K562 (cell line): ENCODE results near the gene RASD1. TPM values are rescaled to one million over a fixed set of nuclear protein-coding genes. Genes with fewer than 3 reads are reported as not detected.

Experiments used
- ATAC-seq: fragments of 200-7000 bp; cut with Tn5 transposase; 3 replicates; pipeline ENCODE4 v1.9.1; 2020; ENCODE audit warnings: moderate library complexity
- BruUV-seq: library from RNA; stranded (reverse); fragments of 400-500 nt; replicated peaks from 2 replicates; lab custom pipeline; 2021; lab: Mats Ljungman, UMichigan
- CTCF ChIA-PET: fragments of 300-600 bp; formaldehyde crosslinking; extraction: SDS; loops from one replicate; lab custom pipeline; 2021; ENCODE audit warnings: low intra/inter-chr PET ratio; lab: Yijun Ruan, JAX
- POLR2A ChIA-PET: fragments of 300-600, 350-650 bp; sonication (Branson Sonifier 250); formaldehyde crosslinking; extraction: SDS; loops from one replicate; lab custom pipeline; 2021; ENCODE audit warnings: antibody characterized with exemption, inconsistent platforms; lab: Yijun Ruan, JAX
- DNase-seq, 4 experiments: peaks; one replicate each; pipeline versions ENCODE4 v3.0.0 to v3.0.0-alpha.2; 2011 to 2018; ENCODE audit warnings: low spot score in 3 of 4, mixed read lengths in 3 of 4; ENCODE audit errors: extremely low read depth in 1 of 4
- FAIRE-seq: peaks from 2 replicates; lab custom pipeline; 2011; peaks lifted over from hg19 to GRCh38; lab: Jason Lieb, UNC
- H2AFZ ChIP-seq: 2 replicates; pipeline ENCODE4 v1.6.0; 2011; ENCODE audit warnings: low read depth, low read length, control low read depth, inconsistent platforms
- H3K27ac ChIP-seq: fragments of 200-600 bp; 3 replicates; pipeline ENCODE4 v1.8.0; 2011; ENCODE audit warnings: low read depth, mild to moderate bottlenecking, control low read depth, inconsistent platforms, low read length, moderate library complexity, mixed read lengths; ENCODE audit errors: extremely low read depth
- H3K27me3 ChIP-seq, 2 experiments: fragments of 300-600 bp in 1 of 2; 2 replicates in 1 of 2; 3 replicates in 1 of 2; pipeline versions ENCODE4 v1.6.0 to v1.8.0; 2011; ENCODE audit warnings: inconsistent platforms in 2 of 2, low read length in 2 of 2, mild to moderate bottlenecking in 1 of 2, mixed read lengths in 1 of 2, moderate library complexity in 1 of 2; ENCODE audit not compliant: control insufficient read depth in 2 of 2, insufficient read depth in 2 of 2
- H3K36me3 ChIP-seq: fragments of 300-600 bp; 3 replicates; pipeline ENCODE4 v1.8.0; 2011; ENCODE audit warnings: mild to moderate bottlenecking, low read length, inconsistent platforms; ENCODE audit not compliant: control insufficient read depth, insufficient read depth
- H3K4me1 ChIP-seq, 2 experiments: fragments of 200-600 bp in 1 of 2; replicated peaks in 1 of 2; 2 replicates in 1 of 2; 3 replicates in 1 of 2; pipeline versions ENCODE4 v1.5.1 to v1.8.0; 2011; ENCODE audit warnings: inconsistent platforms in 2 of 2, low read length in 2 of 2, mild to moderate bottlenecking in 1 of 2, mixed read lengths in 1 of 2, moderate library complexity in 1 of 2; ENCODE audit not compliant: control insufficient read depth in 2 of 2, insufficient read depth in 2 of 2
- H3K4me2 ChIP-seq: 2 replicates; pipeline ENCODE4 v1.6.1; 2011; ENCODE audit warnings: low read length, control low read depth, inconsistent platforms, mixed read lengths; ENCODE audit not compliant: insufficient read depth
- H3K4me3 ChIP-seq: fragments of 200-600 bp; sonication (generic), shearing (Covaris generic); 2 replicates; pipeline ENCODE4 v1.5.1; 2016; ENCODE audit warnings: control low read depth, inconsistent platforms
- H3K79me2 ChIP-seq: fragments of 200-600 bp; 3 replicates; pipeline ENCODE4 v1.8.0; 2011; ENCODE audit warnings: low read length, inconsistent platforms; ENCODE audit not compliant: control insufficient read depth, insufficient read depth
- H3K9ac ChIP-seq, 2 experiments: 2 replicates each; pipeline versions ENCODE4 v1.6.0 to v1.6.1; 2011; ENCODE audit warnings: low read depth in 2 of 2, low read length in 2 of 2, control low read depth in 1 of 2, inconsistent platforms in 1 of 2, mild to moderate bottlenecking in 1 of 2, mixed read lengths in 1 of 2; ENCODE audit not compliant: insufficient read depth in 1 of 2
- H3K9me1 ChIP-seq: one replicate; pipeline ENCODE4 v1.6.0; 2011; ENCODE audit warnings: inconsistent platforms, mild to moderate bottlenecking, low read length, moderate library complexity; ENCODE audit not compliant: control insufficient read depth, insufficient read depth
- H3K9me3 ChIP-seq: replicated peaks from 2 replicates; pipeline ENCODE4 v1.5.1; 2011; ENCODE audit warnings: low read depth, low read length, inconsistent platforms; ENCODE audit not compliant: control insufficient read depth, insufficient read depth
- H4K20me1 ChIP-seq: replicated peaks from 2 replicates; pipeline ENCODE4 v1.6.1; 2011; ENCODE audit warnings: low read length, inconsistent platforms, mixed read lengths; ENCODE audit not compliant: control insufficient read depth, insufficient read depth
- ESRRB ChIP-seq: fragments of 250-450 bp; sonication (Bioruptor Pico); IDR thresholded peaks from 2 replicates; pipeline ENCODE4 v1.5.0; 2020; ENCODE audit warnings: mild to moderate bottlenecking, moderate library complexity, borderline replicate concordance
- FOXJ3 ChIP-seq: sonication (generic); formaldehyde crosslinking; IDR thresholded peaks from 2 replicates; pipeline ENCODE4 v1.4.0; 2020; ENCODE audit warnings: mild to moderate bottlenecking, missing genetic modification reagents
- HBP1 ChIP-seq: fragments of 450-650 bp; formaldehyde crosslinking; IDR thresholded peaks from 2 replicates; pipeline ENCODE4 v1.4.0; 2022; ENCODE audit warnings: missing genetic modification characterization
- MLLT1 ChIP-seq, 2 experiments: fragments of 450-650 bp; IDR thresholded peaks; 2 replicates each; pipeline ENCODE4 v1.6.1; 2016
- NCOA6 ChIP-seq: fragments of 450-650 bp; IDR thresholded peaks from 2 replicates; pipeline ENCODE4 v1.6.1; 2017; ENCODE audit warnings: mild to moderate bottlenecking
- TAF7 ChIP-seq: fragments of 450-650 bp; IDR thresholded peaks from 2 replicates; pipeline ENCODE4 v1.6.1; 2016; ENCODE audit warnings: missing genetic modification characterization, missing compliant biosample characterization
- TGIF2 ChIP-seq: sonication (generic); formaldehyde crosslinking; IDR thresholded peaks from 2 replicates; pipeline ENCODE4 v1.8.1; 2022; ENCODE audit warnings: mild to moderate bottlenecking, missing genetic modification reagents, moderate library complexity
- WGBS: fragments of 100-300 bp; shearing (Covaris generic); methylation state at CpG from one replicate; pipeline ENCODE4 v1.1.6; 2016; ENCODE audit warnings: low coverage, mixed read lengths; ENCODE audit not compliant: insufficient coverage; ENCODE audit errors: missing lambda C conversion rate; 5-methylcytosine and 5-hydroxymethylcytosine counted together
- in situ Hi-C: fragments of 300-500 bp; cut with MboI; formaldehyde crosslinking; loops from 4 replicates; pipeline ENCODE4 v1.15.0; 2018; ENCODE audit warnings: inconsistent platforms, mixed read lengths
- intact Hi-C: fragments of 100-400 bp; cut with micrococcal nuclease; formaldehyde crosslinking; loops from 2 replicates; pipeline ENCODE4 v1.14.2; 2022
- polyA plus RNA-seq, 8 experiments: library from polyadenylated mRNA; depleted of rRNA in 4 of 8; stranded (reverse) in 5 of 8; unstranded in 3 of 8; fragments of >200 nt; fragmentation: Nextera tagmentation in 2 of 8; fragmentation: Illumina TruSeq in 1 of 8; extraction: Ambion mirVana in 2 of 8; extraction: Trizol in 1 of 8; gene quantifications; 2 replicates each; pipeline versions ENCODE4 v1.2.1 to v1.2.3, GENCODE V29; 2011 to 2014; ENCODE audit warnings: inconsistent platforms in 1 of 8, missing spikeins in 1 of 8
- total RNA-seq, 7 experiments: library from RNA; depleted of rRNA in 6 of 7; stranded (reverse); fragments of >200 nt in 6 of 7; fragmentation: Illumina TruSeq in 2 of 7; extraction: Trizol in 2 of 7; gene quantifications; 2 replicates each; pipeline versions ENCODE4 v1.2.1 to v1.2.3, GENCODE V29; 2011 to 2021; ENCODE audit warnings: low replicate concordance in 1 of 7

Gene RASD1
- total and polyA plus RNA-seq, 9 of the 15 experiments (the other 6 are each of a cell fraction or from before 2014, with no cell fraction given): 0.11 TPM; not detected in 8

GRCh38 chr17:17523731-17524490 lies 27.7 kb upstream of the RASD1 start:
- H2AFZ ChIP-seq: no peak overlapping the region
- peaks cover 0 to 12% of the 10 kb centered on the region in 2 experiments; a peak in 2 of 5 replicates for H3K4me1 ChIP-seq
- H3K9me3 ChIP-seq: no peaks in the 10 kb centered on the region
- no peaks in the 10 kb centered on the region for H3K79me2 ChIP-seq
- no peak overlapping the region for H3K27ac ChIP-seq
- H3K4me3 ChIP-seq: no peak overlapping the region
- intact Hi-C loops (no loop called here), in situ Hi-C loops (no loop called here)
- BruUV-seq: no TSS peak
- no peak for TF ChIP-seq MLLT1 (IDR thresholded peaks at IDR 0.05)
- no peak for TF ChIP-seq NCOA6
- no peak for TF ChIP-seq ESRRB
- no peak for TF ChIP-seq FOXJ3
- no peak for TF ChIP-seq TGIF2
- TF ChIP-seq HBP1 (CRISPR knock-in tag): no peak
- no peak for TF ChIP-seq TAF7 (tag)
- no peak overlapping the region for H3K9ac ChIP-seq
- no peaks in the 10 kb centered on the region for H3K27me3 ChIP-seq
- no peaks in the 10 kb centered on the region for H4K20me1 ChIP-seq
- WGBS: 67% methylated on average over 17 of the region's 19 CpGs
- no peaks in the 10 kb centered on the region for H3K9me1 ChIP-seq
- ChIA-PET POLR2A (no interaction called here), CTCF (no interaction called here)
- ATAC-seq (no peak), FAIRE-seq (no peak), DNase-seq (no peak)
- H3K36me3 ChIP-seq: no peaks in the 10 kb centered on the region
- H3K4me2 ChIP-seq: no peak overlapping the region
